ENCODE results near the gene MED12. TPM values are rescaled to one million over a fixed set of nuclear protein-coding genes. Genes with fewer than 3 reads are reported as not detected.

The MED12 gene
- 16.3 TPM for polyA plus RNA-seq (2013, experiment 1 of 2)
- polyA plus RNA-seq (2013, experiment 2 of 2) = 16.2 TPM

GRCh38 chrX:71118032-71118984, at the start of gene MED12:
Gene MED12 (plus strand): TSS chrX:71118596. CDS start chrX:71118755, 159 bp downstream.
- no peak within 1 kb of the TSS for H2BK15ac ChIP-seq (ENCODE audit: low read length)
- H3K27ac ChIP-seq (replicated peaks; ENCODE audit: low read length) = peak within 1 kb of the TSS; percentile 46
- H2AK5ac ChIP-seq (ENCODE audit: low read depth, low read length) = no peak within 1 kb of the TSS
- peaks cover 2% of the 10 kb centered on the region for H3K79me1 ChIP-seq (ENCODE audit: low read depth, low read length)
- H3K4ac ChIP-seq (ENCODE audit: low read length) = no peak within 1 kb of the TSS
- peak within 1 kb of the TSS; percentile 54 for H3K4me2 ChIP-seq (ENCODE audit: insufficient read depth, low read length, poor library complexity, severe bottlenecking)
- H3K14ac ChIP-seq (ENCODE audit: low read length) = no peak within 1 kb of the TSS
- no peak within 1 kb of the TSS for H2BK120ac ChIP-seq (ENCODE audit: low read depth, low read length)
- H3K23ac ChIP-seq (ENCODE audit: low read depth, low read length, poor library complexity) = no peak within 1 kb of the TSS
- H3K27me3 ChIP-seq (ENCODE audit: control insufficient read depth in 3 of 3, insufficient read depth in 3 of 3, low read depth in 1 of 3, low read length in 3 of 3) = no peaks in the 10 kb centered on the region
- H3K36me3 ChIP-seq (replicated peaks in 1 of 2; ENCODE audit: control insufficient read depth in 2 of 2, insufficient read depth in 2 of 2, low read length in 2 of 2) = peaks cover 22 to 37% of the 10 kb centered on the region in 2 donors
- H2BK5ac ChIP-seq (ENCODE audit: low read length) = no peak within 1 kb of the TSS
- H4K91ac ChIP-seq (ENCODE audit: low read depth, low read length, poor library complexity) = no peak within 1 kb of the TSS
- no CpG with 5 or more reads among the region's 56 CpGs for WGBS, 2 donors (ENCODE audit: extremely low coverage in 2 of 2, insufficient read length in 2 of 2, insufficient replicate concordance in 1 of 2)
- peak within 1 kb of the TSS; percentile 81 for H3K9ac ChIP-seq (ENCODE audit: low read depth, low read length, poor library complexity)
- no peak within 1 kb of the TSS for H4K8ac ChIP-seq (ENCODE audit: low read depth, low read length)
- H3K4me3 ChIP-seq (ENCODE audit: low read length in 2 of 2) = peak within 1 kb of the TSS; percentile 64 to 87
- peak within 1 kb of the TSS; percentile 90 for H3K18ac ChIP-seq (ENCODE audit: low read length)
- peak within 1 kb of the TSS; percentile 93 for H2AFZ ChIP-seq (ENCODE audit: low read length)
- peaks cover 3 to 5% of the 10 kb centered on the region in 2 donors for H3K4me1 ChIP-seq (ENCODE audit: control insufficient read depth in 2 of 2, insufficient read depth in 1 of 2, low read depth in 1 of 2, low read length in 2 of 2)
- no peaks in the 10 kb centered on the region for H3K9me3 ChIP-seq (replicated peaks in 1 of 2; ENCODE audit: control insufficient read depth in 2 of 2, insufficient read depth in 1 of 2, low read depth in 1 of 2, low read length in 2 of 2)
- DNase-seq (ENCODE audit: low spot score) = peak; percentile 77
- H2BK12ac ChIP-seq (ENCODE audit: low read length) = no peak within 1 kb of the TSS

- Histone ChIP-seq H3K36me3 (replicated peaks in 1 of 2; ENCODE audit: control insufficient read depth in 2 of 2, insufficient read depth in 2 of 2, low read length in 2 of 2) (no peaks in the 10 kb centered on the region), H3K4me2 (ENCODE audit: insufficient read depth, low read length, poor library complexity, severe bottlenecking) (no peak overlapping the region), H2BK12ac (ENCODE audit: low read length) (no peak overlapping the region), H2BK120ac (ENCODE audit: low read depth, low read length) (no peak overlapping the region), H3K4me3 (ENCODE audit: low read length in 2 of 2) (no peak overlapping the region), H3K9me3 (replicated peaks in 1 of 2; ENCODE audit: control insufficient read depth in 2 of 2, insufficient read depth in 1 of 2, low read depth in 1 of 2, low read length in 2 of 2) (no peaks in the 10 kb centered on the region), H3K4ac (ENCODE audit: low read length) (no peak overlapping the region), H3K14ac (ENCODE audit: low read length) (no peak overlapping the region), H3K9ac (ENCODE audit: low read depth, low read length, poor library complexity) (no peak overlapping the region), H2BK15ac (ENCODE audit: low read length) (no peak overlapping the region), H2AK5ac (ENCODE audit: low read depth, low read length) (no peak overlapping the region), H2BK5ac (ENCODE audit: low read length) (no peak overlapping the region), H3K79me1 (ENCODE audit: low read depth, low read length) (no peaks in the 10 kb centered on the region), H3K4me1 (ENCODE audit: control insufficient read depth in 2 of 2, insufficient read depth in 1 of 2, low read depth in 1 of 2, low read length in 2 of 2) (no peaks in the 10 kb centered on the region), H2AFZ (ENCODE audit: low read length) (no peak overlapping the region), H3K18ac (ENCODE audit: low read length) (no peak overlapping the region), H3K27me3 (ENCODE audit: control insufficient read depth in 3 of 3, insufficient read depth in 3 of 3, low read depth in 1 of 3, low read length in 3 of 3) (peaks cover 0 to 2% (median 0%) of the 10 kb centered on the region in 3 experiments), H3K27ac (replicated peaks; ENCODE audit: low read length) (no peak overlapping the region), H3K23ac (ENCODE audit: low read depth, low read length, poor library complexity) (no peak overlapping the region), H4K8ac (ENCODE audit: low read depth, low read length) (no peak overlapping the region), H4K91ac (ENCODE audit: low read depth, low read length, poor library complexity) (no peak overlapping the region)
- no CpG with 5 or more reads among the region's 5 CpGs for WGBS, 2 donors (ENCODE audit: extremely low coverage in 2 of 2, insufficient read length in 2 of 2, insufficient replicate concordance in 1 of 2)
- DNase-seq (ENCODE audit: low spot score) = no peak
Measured at GRCh38 chrX:71070531-71070930, 47.9 kb upstream of the MED12 start.

GRCh38 chrX:71081330-71082123, 36.9 kb upstream of the MED12 start:
- Histone ChIP-seq H3K27ac (replicated peaks; ENCODE audit: low read length) (no peak overlapping the region), H3K9me3 (replicated peaks in 1 of 2; ENCODE audit: control insufficient read depth in 2 of 2, insufficient read depth in 1 of 2, low read depth in 1 of 2, low read length in 2 of 2) (no peaks in the 10 kb centered on the region), H3K4me3 (ENCODE audit: low read length in 2 of 2) (no peak overlapping the region), H3K27me3 (ENCODE audit: control insufficient read depth in 3 of 3, insufficient read depth in 3 of 3, low read depth in 1 of 3, low read length in 3 of 3) (peaks cover 0 to 15% (median 0%) of the 10 kb centered on the region in 3 experiments), H3K79me1 (ENCODE audit: low read depth, low read length) (no peaks in the 10 kb centered on the region), H3K18ac (ENCODE audit: low read length) (no peak overlapping the region), H2AFZ (ENCODE audit: low read length) (no peak overlapping the region), H2AK5ac (ENCODE audit: low read depth, low read length) (no peak overlapping the region), H3K4me2 (ENCODE audit: insufficient read depth, low read length, poor library complexity, severe bottlenecking) (no peak overlapping the region), H3K4ac (ENCODE audit: low read length) (no peak overlapping the region), H2BK5ac (ENCODE audit: low read length) (no peak overlapping the region), H3K23ac (ENCODE audit: low read depth, low read length, poor library complexity) (no peak overlapping the region), H3K9ac (ENCODE audit: low read depth, low read length, poor library complexity) (no peak overlapping the region), H4K91ac (ENCODE audit: low read depth, low read length, poor library complexity) (no peak overlapping the region), H3K14ac (ENCODE audit: low read length) (no peak overlapping the region), H2BK15ac (ENCODE audit: low read length) (no peak overlapping the region), H3K36me3 (replicated peaks in 1 of 2; ENCODE audit: control insufficient read depth in 2 of 2, insufficient read depth in 2 of 2, low read length in 2 of 2) (no peaks in the 10 kb centered on the region), H2BK12ac (ENCODE audit: low read length) (no peak overlapping the region), H3K4me1 (ENCODE audit: control insufficient read depth in 2 of 2, insufficient read depth in 1 of 2, low read depth in 1 of 2, low read length in 2 of 2) (no peaks in the 10 kb centered on the region), H4K8ac (ENCODE audit: low read depth, low read length) (no peak overlapping the region), H2BK120ac (ENCODE audit: low read depth, low read length) (no peak overlapping the region)
- no CpG with 5 or more reads among the region's 3 CpGs for WGBS, 2 donors (ENCODE audit: extremely low coverage in 2 of 2, insufficient read length in 2 of 2, insufficient replicate concordance in 1 of 2)
- DNase-seq (ENCODE audit: low spot score) = no peak
